Urinary bladder (tissue), 4 donors: ENCODE data around the gene MAN2A1. TPM values are rescaled to one million over a fixed set of nuclear protein-coding genes. Genes with fewer than 3 reads are reported as not detected.

Source experiments
- DNase-seq: peaks from one replicate; pipeline ENCODE4 v3.0.0-alpha.2; 2015; ENCODE audit errors: extremely low spot score
- H3K27ac ChIP-seq: one replicate; pipeline ENCODE4 v1.5.1; 2013; ENCODE audit warnings: low read depth, mild to moderate bottlenecking, moderate library complexity
- H3K36me3 ChIP-seq: one replicate; pipeline ENCODE4 v1.6.1; 2013; ENCODE audit warnings: mild to moderate bottlenecking, moderate library complexity; ENCODE audit not compliant: insufficient read depth
- H3K4me1 ChIP-seq: one replicate; pipeline ENCODE4 v1.6.1; 2013; ENCODE audit warnings: mild to moderate bottlenecking, moderate library complexity; ENCODE audit not compliant: insufficient read depth
- H3K4me3 ChIP-seq: one replicate; pipeline ENCODE4 v1.5.1; 2013; ENCODE audit warnings: low read depth, low read length
- WGBS: extraction: QIAGEN DNeasy Blood & Tissue Kit; methylation state at CpG from one replicate; pipeline ENCODE4 v1.1.7; 2013; 5-methylcytosine and 5-hydroxymethylcytosine counted together
- polyA plus RNA-seq: library from polyadenylated mRNA; stranded (reverse); fragments of 200-250 nt; gene quantifications from one replicate; pipeline ENCODE4 v1.2.3, GENCODE V29; 2013
- total RNA-seq: library from RNA; depleted of rRNA; stranded (reverse); fragments of >200 nt; gene quantifications from one replicate; pipeline ENCODE4 v1.2.3, GENCODE V29; 2014
- donor health status: healthy with polysubstance abuse.
- donor health status: healthy.

Gene MAN2A1
- total and polyA plus RNA-seq, 2 donors = 22.5 to 125 TPM

GRCh38 chr5:109703829-109704228 lies 14.1 kb downstream of the MAN2A1 start:
- Histone ChIP-seq H3K27ac (no peak overlapping the region), H3K4me3 (no peak overlapping the region)
- 31% methylated on average over 1 of the region's 1 CpG for WGBS

GRCh38 chr5:109704282-109704952 lies 14.7 kb downstream of the MAN2A1 start:
- WGBS = 80% methylated on average over 10 of the region's 10 CpGs
- H3K4me3 ChIP-seq = no peak overlapping the region
- H3K27ac ChIP-seq = no peak overlapping the region
- no peaks in the 10 kb centered on the region for H3K4me1 ChIP-seq
- no peaks in the 10 kb centered on the region for H3K36me3 ChIP-seq
- no peak for DNase-seq

More at GRCh38 chr5:109703829-109704228, 14.1 kb downstream of the MAN2A1 start:
- DNase-seq = no peak
- Histone ChIP-seq H3K4me1 (no peaks in the 10 kb centered on the region), H3K36me3 (no peaks in the 10 kb centered on the region)

GRCh38 chr5:109705596-109705995 lies 15.9 kb downstream of the MAN2A1 start:
- no peak for DNase-seq
- Histone ChIP-seq H3K27ac (no peak overlapping the region), H3K4me3 (no peak overlapping the region), H3K36me3 (no peaks in the 10 kb centered on the region), H3K4me1 (no peaks in the 10 kb centered on the region)
- WGBS = 75% methylated on average over 1 of the region's 1 CpG

DNA sequence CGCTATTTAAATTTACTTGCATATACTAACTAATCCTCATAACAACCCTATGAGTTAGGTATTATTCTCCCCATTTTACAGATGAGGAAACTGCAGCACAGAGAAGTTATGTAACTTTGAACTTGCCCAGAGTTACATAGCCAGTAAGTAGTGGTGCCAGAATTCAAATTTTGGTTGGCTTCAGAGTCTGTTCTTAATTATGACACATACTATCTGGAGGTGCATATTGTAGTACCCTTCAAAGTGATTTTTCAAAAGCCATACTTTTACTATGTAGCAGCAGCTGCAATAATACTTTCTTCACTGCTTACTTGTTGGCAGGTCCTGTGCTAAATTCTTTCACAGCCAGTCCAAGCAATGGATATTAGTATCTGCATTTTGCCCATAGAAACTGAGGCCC lies 16.4 kb downstream of the MAN2A1 start:
- Histone ChIP-seq H3K27ac (no peak overlapping the region), H3K4me3 (no peak overlapping the region), H3K4me1 (no peaks in the 10 kb centered on the region), H3K36me3 (no peaks in the 10 kb centered on the region)
- no peak for DNase-seq
- 92% methylated on average over 1 of the region's 1 CpG for WGBS

- no peak overlapping the region for H3K4me3 ChIP-seq
- H3K4me1 ChIP-seq = no peaks in the 10 kb centered on the region
- WGBS = 79% methylated on average over 2 of the region's 2 CpGs
- DNase-seq = no peak
- H3K36me3 ChIP-seq = no peaks in the 10 kb centered on the region
- H3K27ac ChIP-seq = no peak overlapping the region
Observed at GRCh38 chr5:109707531-109707930, 17.8 kb downstream of the MAN2A1 start.

GRCh38 chr5:109708813-109709212 lies 19.1 kb downstream of the MAN2A1 start:
- Histone ChIP-seq H3K4me1 (no peaks in the 10 kb centered on the region), H3K4me3 (no peak overlapping the region), H3K27ac (no peak overlapping the region), H3K36me3 (no peaks in the 10 kb centered on the region)
- DNase-seq = no peak
- 98% methylated on average over 2 of the region's 2 CpGs for WGBS

- Histone ChIP-seq H3K36me3 (no peaks in the 10 kb centered on the region), H3K4me3 (no peak overlapping the region), H3K4me1 (no peaks in the 10 kb centered on the region), H3K27ac (no peak overlapping the region)
- 92% methylated on average over 5 of the region's 5 CpGs for WGBS
- no peak for DNase-seq
Observed at GRCh38 chr5:109709225-109709624, 19.5 kb downstream of the MAN2A1 start.

DNA sequence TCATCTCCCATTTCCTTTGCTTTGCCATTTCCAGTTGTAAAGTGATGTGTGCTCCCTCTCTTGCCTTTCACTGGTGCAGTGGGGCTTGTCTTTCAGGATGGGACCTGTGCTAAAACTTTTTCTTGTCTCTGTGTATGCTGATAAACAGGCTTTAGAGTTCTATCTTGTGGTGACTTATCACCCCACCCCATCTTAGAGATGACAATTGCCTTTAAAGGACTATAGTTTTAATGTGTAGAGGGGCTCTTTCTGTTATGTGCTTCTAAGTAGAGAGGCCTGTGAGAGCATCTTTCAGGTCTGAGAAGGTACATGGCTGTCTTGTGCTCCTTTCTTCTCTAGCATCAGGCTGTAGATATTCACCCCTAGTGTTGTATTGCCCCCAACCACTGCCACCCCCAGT lies 21.9 kb downstream of the MAN2A1 start:
- no peak overlapping the region for H3K27ac ChIP-seq
- H3K36me3 ChIP-seq = no peaks in the 10 kb centered on the region
- no peaks in the 10 kb centered on the region for H3K4me1 ChIP-seq
- H3K4me3 ChIP-seq = no peak overlapping the region
- no peak for DNase-seq

DNA sequence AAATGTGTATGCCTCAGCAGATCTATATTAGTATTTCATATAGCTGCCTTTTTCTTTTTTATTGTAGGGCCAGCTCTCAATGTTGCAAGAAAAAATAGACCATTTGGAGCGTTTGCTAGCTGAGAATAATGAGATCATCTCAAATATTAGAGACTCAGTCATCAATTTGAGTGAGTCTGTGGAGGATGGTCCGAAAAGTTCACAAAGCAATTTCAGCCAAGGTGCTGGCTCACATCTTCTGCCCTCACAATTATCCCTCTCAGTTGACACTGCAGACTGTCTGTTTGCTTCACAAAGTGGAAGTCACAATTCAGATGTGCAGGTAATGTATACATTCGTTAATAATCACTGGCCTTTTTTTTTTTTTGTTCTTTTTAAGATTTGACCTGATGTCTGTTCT lies 23.7 kb downstream of the MAN2A1 start:
- Histone ChIP-seq H3K4me1 (no peaks in the 10 kb centered on the region), H3K27ac (no peak overlapping the region), H3K4me3 (no peak overlapping the region), H3K36me3 (peaks cover 3% of the 10 kb centered on the region)
- DNase-seq = no peak
- 73% methylated on average over 3 of the region's 3 CpGs for WGBS

- no peak overlapping the region for H3K4me3 ChIP-seq
- no peak overlapping the region for H3K27ac ChIP-seq
- H3K36me3 ChIP-seq = peaks cover 3% of the 10 kb centered on the region
- 57% methylated on average over 3 of the region's 3 CpGs for WGBS
- no peak for DNase-seq
- no peaks in the 10 kb centered on the region for H3K4me1 ChIP-seq
Observed at GRCh38 chr5:109714592-109714991, 24.9 kb downstream of the MAN2A1 start.

- WGBS = 82% methylated on average over 3 of the region's 3 CpGs
- DNase-seq = no peak
- H3K4me3 ChIP-seq = no peak overlapping the region
- H3K4me1 ChIP-seq = no peaks in the 10 kb centered on the region
- peaks cover 3% of the 10 kb centered on the region for H3K36me3 ChIP-seq
- no peak overlapping the region for H3K27ac ChIP-seq
Observed at GRCh38 chr5:109718216-109718615, 28.5 kb downstream of the MAN2A1 start.

- 92% methylated on average over 4 of the region's 4 CpGs for WGBS
- Histone ChIP-seq H3K36me3 (peaks cover 3% of the 10 kb centered on the region), H3K4me1 (no peaks in the 10 kb centered on the region), H3K4me3 (no peak overlapping the region), H3K27ac (no peak overlapping the region)
- no peak for DNase-seq
Observed at GRCh38 chr5:109718632-109719031, 28.9 kb downstream of the MAN2A1 start.

GRCh38 chr5:109719978-109720377 lies 30.3 kb downstream of the MAN2A1 start:
- Histone ChIP-seq H3K4me1 (no peaks in the 10 kb centered on the region), H3K36me3 (peaks cover 3% of the 10 kb centered on the region), H3K27ac (no peak overlapping the region), H3K4me3 (no peak overlapping the region)
- DNase-seq = no peak

GRCh38 chr5:109721741-109722140 lies 32.0 kb downstream of the MAN2A1 start:
- H3K36me3 ChIP-seq = peaks cover 3% of the 10 kb centered on the region
- no peaks in the 10 kb centered on the region for H3K4me1 ChIP-seq
- no peak overlapping the region for H3K27ac ChIP-seq
- H3K4me3 ChIP-seq = no peak overlapping the region
- no peak for DNase-seq
- 86% methylated on average over 1 of the region's 1 CpG for WGBS

GRCh38 chr5:109723606-109724005 lies 33.9 kb downstream of the MAN2A1 start:
- Histone ChIP-seq H3K36me3 (no peaks in the 10 kb centered on the region), H3K4me1 (no peaks in the 10 kb centered on the region), H3K4me3 (no peak overlapping the region), H3K27ac (no peak overlapping the region)
- no peak for DNase-seq
